Fibroblast of villous mesenchyme (primary cell): Measurements from ENCODE around the gene MMEL1. TPM values are rescaled to one million over a fixed set of nuclear protein-coding genes. Genes with fewer than 3 reads are reported as not detected.
"Not testable (repeated sequence)": the region's sequence is repeated elsewhere in the genome, so short reads cannot be mapped to it uniquely, and the experiment has no call there.

Experiments used
- DNase-seq: peaks from one replicate; pipeline ENCODE4 v3.0.0-alpha.2; 2010; ENCODE audit warnings: low read depth
- H3K4me3 ChIP-seq: 2 replicates; pipeline ENCODE4 v1.5.1; 2011; ENCODE audit warnings: low read depth, mild to moderate bottlenecking, low read length
- CTCF ChIP-seq: IDR thresholded peaks from 2 replicates; pipeline ENCODE4 v1.5.1; 2012; ENCODE audit warnings: low read depth, mild to moderate bottlenecking, low read length; ENCODE audit not compliant: insufficient read depth
- total RNA-seq: library from RNA; depleted of rRNA; stranded (reverse); fragments of >200 nt; gene quantifications from 2 replicates; pipeline ENCODE4 v1.2.3, GENCODE V29; 2012

Gene MMEL1
- total RNA-seq, 1 donor = under 0.01 TPM

GRCh38 chr1:2628191-2628932, 4.5 kb downstream of the MMEL1 start:
- TF ChIP-seq CTCF = no peak
- no peak for DNase-seq
- no peak overlapping the region for H3K4me3 ChIP-seq

- no peak for DNase-seq
- no peak for TF ChIP-seq CTCF
- no peak overlapping the region for H3K4me3 ChIP-seq
Observed at GRCh38 chr1:2627746-2628145, 5.1 kb downstream of the MMEL1 start.

GRCh38 chr1:2625748-2626147, 7.1 kb downstream of the MMEL1 start:
- not testable (repeated sequence) for H3K4me3 ChIP-seq, DNase-seq

GRCh38 chr1:2625311-2625710, 7.5 kb downstream of the MMEL1 start:
- H3K4me3 ChIP-seq = no peak overlapping the region
- DNase-seq = no peak
- TF ChIP-seq CTCF = no peak

GRCh38 chr1:2624735-2625300, 8.0 kb downstream of the MMEL1 start:
- H3K4me3 ChIP-seq = no peak overlapping the region
- no peak for TF ChIP-seq CTCF

GRCh38 chr1:2623571-2624337, 9.1 kb downstream of the MMEL1 start:
- H3K4me3 ChIP-seq = no peak overlapping the region
- no peak for DNase-seq
- no peak for TF ChIP-seq CTCF

More at GRCh38 chr1:2624735-2625300, 8.0 kb downstream of the MMEL1 start:
- DNase-seq = no peak

- no peak for TF ChIP-seq CTCF
- H3K4me3 ChIP-seq = no peak overlapping the region
- DNase-seq = no peak
Observed at GRCh38 chr1:2617971-2618470, 14.8 kb downstream of the MMEL1 start.
